ENCODE results near the gene MAU2.
A peak's percentile ranks its signal among the peaks of the same experiment; 100 is the strongest.

MAU2 gene, protein sequence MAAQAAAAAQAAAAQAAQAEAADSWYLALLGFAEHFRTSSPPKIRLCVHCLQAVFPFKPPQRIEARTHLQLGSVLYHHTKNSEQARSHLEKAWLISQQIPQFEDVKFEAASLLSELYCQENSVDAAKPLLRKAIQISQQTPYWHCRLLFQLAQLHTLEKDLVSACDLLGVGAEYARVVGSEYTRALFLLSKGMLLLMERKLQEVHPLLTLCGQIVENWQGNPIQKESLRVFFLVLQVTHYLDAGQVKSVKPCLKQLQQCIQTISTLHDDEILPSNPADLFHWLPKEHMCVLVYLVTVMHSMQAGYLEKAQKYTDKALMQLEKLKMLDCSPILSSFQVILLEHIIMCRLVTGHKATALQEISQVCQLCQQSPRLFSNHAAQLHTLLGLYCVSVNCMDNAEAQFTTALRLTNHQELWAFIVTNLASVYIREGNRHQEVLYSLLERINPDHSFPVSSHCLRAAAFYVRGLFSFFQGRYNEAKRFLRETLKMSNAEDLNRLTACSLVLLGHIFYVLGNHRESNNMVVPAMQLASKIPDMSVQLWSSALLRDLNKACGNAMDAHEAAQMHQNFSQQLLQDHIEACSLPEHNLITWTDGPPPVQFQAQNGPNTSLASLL

DNA sequence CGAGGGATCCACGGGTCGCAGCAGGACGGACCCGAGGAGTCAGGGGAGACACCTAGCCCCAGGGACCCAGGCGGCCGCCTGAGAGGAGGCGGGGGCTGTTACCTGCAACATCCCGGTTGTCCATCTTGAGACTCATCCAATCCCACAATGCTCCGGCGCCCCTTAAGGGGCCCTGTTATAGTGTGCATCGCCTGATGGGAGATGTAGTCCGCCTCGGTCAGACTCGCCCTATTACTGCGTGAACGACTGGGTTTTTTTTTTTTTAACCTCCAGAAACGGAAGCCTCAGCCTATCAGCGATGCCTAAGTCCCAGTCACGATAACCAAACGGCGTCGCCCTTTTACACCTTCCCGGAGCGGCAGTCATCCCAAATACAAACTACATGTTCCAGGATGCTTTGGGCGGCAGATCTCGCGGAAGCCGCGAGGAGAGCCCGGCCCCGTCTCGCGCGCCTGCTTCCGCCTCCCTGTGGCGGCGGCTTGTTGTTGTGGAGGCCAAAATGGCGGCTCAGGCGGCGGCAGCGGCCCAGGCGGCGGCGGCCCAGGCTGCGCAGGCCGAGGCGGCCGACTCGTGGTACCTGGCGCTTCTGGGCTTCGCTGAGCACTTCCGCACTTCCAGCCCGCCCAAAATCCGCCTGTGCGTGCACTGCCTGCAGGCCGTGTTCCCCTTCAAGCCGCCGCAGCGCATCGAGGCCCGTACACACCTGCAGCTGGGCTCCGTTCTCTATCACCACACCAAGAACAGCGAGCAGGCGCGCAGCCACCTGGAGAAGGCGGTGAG lies at the start of gene MAU2, which contains the start of gene SUGP1:
MAU2 (plus strand) TSS at position 469 of the 780 bp plus-strand sequence; CDS start at position 500, 31 bp downstream.
SUGP1 (minus strand) TSS at position 149 of the 780 bp plus-strand sequence; CDS start at position 136, 13 bp downstream.
- DNase-seq = peak; percentile 88

- no peak for DNase-seq
Observed at GRCh38 chr19:19271828-19272599, 48.6 kb upstream of the MAU2 start.

DNA sequence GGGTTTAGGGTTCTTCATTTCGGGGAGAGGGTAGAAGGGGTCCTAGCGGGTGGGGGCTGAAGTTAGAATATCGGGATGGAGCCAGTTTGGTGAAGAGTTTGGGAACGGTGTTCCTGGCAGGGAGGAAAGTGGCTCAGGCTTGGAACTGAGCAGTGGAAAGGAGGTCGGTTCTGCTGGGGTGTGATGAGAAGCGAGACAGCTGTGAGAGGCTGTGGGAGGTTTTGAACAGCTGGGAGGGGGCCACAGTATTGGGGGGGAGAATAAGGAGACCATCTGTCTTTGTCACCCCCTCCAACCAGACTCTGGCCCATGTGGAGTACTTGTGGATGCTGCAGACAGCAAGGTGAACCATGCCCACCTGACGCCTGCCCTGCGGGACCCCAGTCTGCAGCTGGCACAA lies 46.5 kb upstream of the MAU2 start:
- DNase-seq = no peak

- no peak for DNase-seq
Observed at GRCh38 chr19:19274716-19275565, 45.7 kb upstream of the MAU2 start.

- DNase-seq = no peak
Observed at GRCh38 chr19:19276386-19276785, 44.2 kb upstream of the MAU2 start.

- DNase-seq = no peak
Observed at GRCh38 chr19:19276851-19277250, 43.8 kb upstream of the MAU2 start.

GRCh38 chr19:19278315-19278714 lies 42.3 kb upstream of the MAU2 start:
- no peak for DNase-seq

- no peak for DNase-seq
Observed at GRCh38 chr19:19279062-19279612, 41.5 kb upstream of the MAU2 start.

GRCh38 chr19:19279853-19280252 lies 40.8 kb upstream of the MAU2 start:
- DNase-seq = no peak

GRCh38 chr19:19280561-19280960 lies 40.1 kb upstream of the MAU2 start:
- no peak for DNase-seq

GRCh38 chr19:19285686-19286085 lies 34.9 kb upstream of the MAU2 start:
- DNase-seq = no peak

DNA sequence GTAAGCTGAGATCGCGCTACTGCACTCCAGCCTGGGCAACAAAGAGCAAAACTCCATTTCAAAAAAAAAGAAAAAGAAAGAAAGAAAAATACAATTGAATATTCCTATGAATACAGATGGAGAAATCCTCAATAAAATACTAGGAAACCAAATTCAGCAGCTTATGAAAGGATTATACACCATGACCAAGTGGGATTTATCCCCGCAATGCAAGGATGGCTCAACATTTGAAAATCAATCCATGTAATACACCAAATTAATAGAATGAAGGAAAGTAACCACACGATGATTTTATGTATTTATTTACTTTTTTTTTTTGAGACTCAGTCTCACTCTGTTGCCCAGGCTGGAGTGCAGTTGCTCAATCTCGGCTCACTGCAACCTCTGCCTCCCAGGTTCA lies 28.0 kb upstream of the MAU2 start:
- no peak for DNase-seq

GRCh38 chr19:19294914-19295313 lies 25.7 kb upstream of the MAU2 start:
- DNase-seq = no peak

DNA sequence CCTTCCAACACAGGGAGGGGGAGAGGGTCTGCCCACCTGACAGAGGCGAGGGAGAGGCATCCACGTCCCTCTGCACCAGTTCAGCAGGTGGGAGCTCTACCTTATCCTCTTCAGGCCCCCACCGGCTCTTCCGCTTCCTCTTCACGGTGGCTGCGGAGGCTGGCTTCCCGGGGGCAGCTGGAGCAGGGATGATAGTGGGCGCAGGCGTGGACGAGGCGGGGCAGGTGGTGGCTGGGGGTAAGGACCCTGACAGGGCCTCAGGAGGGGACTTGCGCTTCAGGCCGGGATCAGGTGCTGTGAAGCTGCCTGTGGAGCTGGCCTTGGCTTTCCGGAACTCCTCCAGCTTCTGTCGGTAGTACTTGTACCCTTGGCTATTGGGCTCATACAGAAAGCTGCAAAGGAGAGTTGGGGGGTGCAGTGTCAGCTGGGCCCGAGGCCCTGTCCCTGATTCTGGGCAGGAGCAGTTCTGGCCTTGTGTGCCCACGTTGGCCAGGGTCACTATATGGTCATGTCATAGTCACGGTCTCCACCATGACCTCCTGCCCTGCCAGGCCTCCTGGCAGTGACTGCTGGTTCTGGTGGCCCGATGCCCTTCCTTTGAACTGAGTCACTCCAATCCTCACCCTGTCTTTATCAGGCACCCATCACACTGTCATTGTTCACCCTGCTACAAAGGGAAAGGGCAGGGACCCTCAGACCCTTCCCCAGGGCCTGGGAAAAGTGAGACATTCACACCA lies 23.5 kb upstream of the MAU2 start:
- DNase-seq = no peak

- DNase-seq = no peak
Observed at GRCh38 chr19:19297759-19298158, 22.9 kb upstream of the MAU2 start.

- DNase-seq = no peak
Observed at GRCh38 chr19:19300613-19301012, 20.0 kb upstream of the MAU2 start.

DNA sequence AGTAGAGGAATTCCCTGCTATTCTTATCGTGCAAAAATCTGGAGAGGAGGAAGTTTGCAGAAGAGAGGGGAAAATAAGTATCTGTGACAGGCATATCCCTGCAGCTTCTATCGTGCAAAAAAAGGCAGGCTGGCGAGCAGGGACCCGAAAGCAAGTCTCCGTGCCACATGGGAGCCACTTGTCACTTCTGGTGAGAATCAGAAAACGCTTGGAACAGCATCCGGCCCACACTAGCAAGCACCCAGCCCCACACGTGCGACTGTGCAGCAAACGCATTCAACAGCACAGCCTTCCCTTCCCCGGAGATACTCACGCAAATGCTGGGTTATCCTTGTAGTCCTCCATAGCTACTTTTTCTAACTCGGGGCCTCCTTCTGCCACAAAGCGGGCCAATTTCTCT lies 17.2 kb upstream of the MAU2 start:
- DNase-seq = no peak

- no peak for DNase-seq
Observed at GRCh38 chr19:19304186-19304965, 16.3 kb upstream of the MAU2 start.

DNA sequence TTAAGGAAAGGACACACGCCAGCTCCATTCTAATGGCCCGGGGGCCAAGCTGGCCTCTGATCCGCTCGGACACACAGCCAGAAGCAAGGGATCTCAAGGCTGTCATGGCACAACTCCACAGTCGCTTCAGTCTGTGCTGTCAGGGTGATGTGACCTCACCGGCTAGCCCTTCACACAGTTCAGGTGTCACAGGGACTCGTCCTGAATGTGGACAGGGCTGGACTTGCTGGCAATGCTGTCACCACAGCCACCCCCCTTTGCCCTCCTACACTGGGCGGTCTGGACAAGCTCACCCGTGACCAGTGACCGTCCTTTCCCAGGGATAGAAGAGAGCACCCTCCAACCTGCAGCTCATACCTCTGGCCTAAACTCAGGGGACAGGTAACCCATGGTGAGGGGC lies 15.6 kb upstream of the MAU2 start:
- no peak for DNase-seq

DNA sequence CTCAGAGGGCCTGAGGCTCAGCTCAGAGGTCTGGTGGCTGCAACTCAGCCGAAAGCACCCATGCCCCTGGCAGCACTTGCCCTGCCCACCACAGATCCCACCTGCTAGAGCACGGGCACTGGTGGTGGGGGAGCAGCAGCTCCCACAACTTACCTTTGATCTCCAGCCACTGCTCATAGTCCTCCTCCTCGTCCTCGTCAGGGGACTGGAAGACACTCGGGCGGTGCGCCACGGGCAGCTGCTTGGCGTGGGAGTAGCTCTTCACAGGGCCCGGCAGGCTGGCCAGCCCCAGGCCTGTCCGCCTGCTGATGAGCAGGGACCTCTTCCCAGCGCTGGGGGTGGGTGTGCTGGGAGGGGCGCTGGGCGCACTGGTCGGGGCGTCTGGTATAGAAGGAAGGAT lies 14.9 kb upstream of the MAU2 start:
- DNase-seq = no peak
